Osteoblast (primary cell): ENCODE measurements around the gene NINJ1. TPM values are rescaled to one million over a fixed set of nuclear protein-coding genes. Genes with fewer than 3 reads are reported as not detected.

Experiments
- DNase-seq: peaks from one replicate; pipeline ENCODE4 v3.0.0; 2011; ENCODE audit warnings: low spot score, mixed read lengths; ENCODE audit not compliant: insufficient read length; ENCODE audit errors: missing footprints
- H2AFZ ChIP-seq: 2 replicates; pipeline ENCODE4 v1.6.0; 2011; ENCODE audit warnings: mild to moderate bottlenecking, low read length
- H3K27ac ChIP-seq: 2 replicates; pipeline ENCODE4 v1.5.1; 2011; ENCODE audit warnings: mild to moderate bottlenecking, low read depth, low read length, moderate library complexity
- H3K27me3 ChIP-seq: 2 replicates; pipeline ENCODE4 v1.6.0; 2012; ENCODE audit warnings: mild to moderate bottlenecking, control low read depth, inconsistent platforms, low read length, moderate library complexity; ENCODE audit not compliant: insufficient read depth
- H3K36me3 ChIP-seq: 2 replicates; pipeline ENCODE4 v1.5.1; 2011; ENCODE audit warnings: mild to moderate bottlenecking, low read length, control low read depth, moderate library complexity; ENCODE audit not compliant: insufficient read depth
- H3K4me1 ChIP-seq: 2 replicates; pipeline ENCODE4 v1.5.1; 2011; ENCODE audit warnings: mild to moderate bottlenecking, low read length, control low read depth, moderate library complexity; ENCODE audit not compliant: insufficient read depth
- H3K4me2 ChIP-seq: 2 replicates; pipeline ENCODE4 v1.6.0; 2011; ENCODE audit warnings: mild to moderate bottlenecking, low read length; ENCODE audit not compliant: insufficient read depth
- H3K4me3 ChIP-seq: fragments of 200-600 bp; sonication (generic); 3 replicates; pipeline ENCODE4 v1.5.1; 2012; ENCODE audit warnings: mild to moderate bottlenecking, low read length, inconsistent platforms; ENCODE audit not compliant: insufficient read depth
- H3K79me2 ChIP-seq: 2 replicates; pipeline ENCODE4 v1.6.0; 2012; ENCODE audit warnings: mild to moderate bottlenecking, low read length, control low read depth, inconsistent platforms; ENCODE audit not compliant: insufficient read depth
- H3K9me3 ChIP-seq: 2 replicates; pipeline ENCODE4 v1.5.1; 2011; ENCODE audit warnings: low read depth, low read length, control low read depth
- H4K20me1 ChIP-seq: 2 replicates; pipeline ENCODE4 v1.6.0; 2012; ENCODE audit warnings: mild to moderate bottlenecking, low read length, control low read depth; ENCODE audit not compliant: insufficient read depth
- CTCF ChIP-seq: IDR thresholded peaks from 2 replicates; pipeline ENCODE4 v1.5.1; 2011; ENCODE audit warnings: mild to moderate bottlenecking, low read depth, low read length, moderate library complexity; ENCODE audit errors: extremely low read depth
- total RNA-seq: library from RNA; depleted of rRNA; stranded (reverse); fragments of >200 nt; gene quantifications from 2 replicates; pipeline ENCODE4 v1.2.3, GENCODE V29; 2012

Gene NINJ1
- total RNA-seq, 1 donor, result 34.7 TPM

GRCh38 chr9:93082841-93083411, 51.1 kb downstream of the NINJ1 start:
- Histone ChIP-seq H4K20me1 (no peaks in the 10 kb centered on the region), H3K4me2 (no peak overlapping the region), H3K79me2 (no peaks in the 10 kb centered on the region), H3K4me1 (peaks cover 15% of the 10 kb centered on the region), H2AFZ (peak overlapping the region; percentile 80), H3K27ac (no peak overlapping the region), H3K27me3 (no peaks in the 10 kb centered on the region), H3K9me3 (no peaks in the 10 kb centered on the region), H3K4me3 (no peak overlapping the region), H3K36me3 (no peaks in the 10 kb centered on the region)
- no peak for TF ChIP-seq CTCF
- DNase-seq, result no peak

GRCh38 chr9:93081931-93082330, 52.1 kb downstream of the NINJ1 start:
- Histone ChIP-seq H3K27ac (peak overlapping the region; percentile 52), H3K27me3 (no peaks in the 10 kb centered on the region)
- DNase-seq, result peak; percentile 92

GRCh38 chr9:93081081-93081529, 52.9 kb downstream of the NINJ1 start:
- H4K20me1 ChIP-seq, result no peaks in the 10 kb centered on the region
- H3K9me3 ChIP-seq, result no peaks in the 10 kb centered on the region
- no peaks in the 10 kb centered on the region for H3K36me3 ChIP-seq
- no peak for TF ChIP-seq CTCF
- H3K27ac ChIP-seq, result peak overlapping the region; percentile 52
- no peak overlapping the region for H2AFZ ChIP-seq
- H3K4me3 ChIP-seq, result no peak overlapping the region
- no peak overlapping the region for H3K4me2 ChIP-seq
- no peaks in the 10 kb centered on the region for H3K27me3 ChIP-seq
- peaks cover 15% of the 10 kb centered on the region for H3K4me1 ChIP-seq
- H3K79me2 ChIP-seq, result no peaks in the 10 kb centered on the region
- no peak for DNase-seq

More at GRCh38 chr9:93081931-93082330, 52.1 kb downstream of the NINJ1 start:
- H3K79me2 ChIP-seq, result no peaks in the 10 kb centered on the region
- H3K4me1 ChIP-seq, result peaks cover 15% of the 10 kb centered on the region
- TF ChIP-seq CTCF, result no peak
- no peaks in the 10 kb centered on the region for H3K9me3 ChIP-seq
- H3K36me3 ChIP-seq, result no peaks in the 10 kb centered on the region
- H4K20me1 ChIP-seq, result no peaks in the 10 kb centered on the region
- no peak overlapping the region for H3K4me2 ChIP-seq
- H3K4me3 ChIP-seq, result no peak overlapping the region
- no peak overlapping the region for H2AFZ ChIP-seq

GRCh38 chr9:93080406-93080805, 53.6 kb downstream of the NINJ1 start:
- H3K36me3 ChIP-seq, result no peaks in the 10 kb centered on the region
- no peaks in the 10 kb centered on the region for H4K20me1 ChIP-seq
- H3K4me2 ChIP-seq, result no peak overlapping the region
- TF ChIP-seq CTCF, result no peak
- H2AFZ ChIP-seq, result no peak overlapping the region
- no peaks in the 10 kb centered on the region for H3K27me3 ChIP-seq
- H3K9me3 ChIP-seq, result no peaks in the 10 kb centered on the region
- peak overlapping the region; percentile 23 for H3K27ac ChIP-seq
- H3K4me1 ChIP-seq, result peaks cover 15% of the 10 kb centered on the region
- DNase-seq, result no peak
- H3K4me3 ChIP-seq, result no peak overlapping the region
- no peaks in the 10 kb centered on the region for H3K79me2 ChIP-seq
